IPS DF 4.7 (cell line): Measurements from ENCODE around the gene DGKB.

Experiments
- DNase-seq: peaks from one replicate; pipeline ENCODE4 v3.0.0-alpha.2; 2013; ENCODE audit warnings: low spot score; ENCODE audit errors: extremely low read depth

DGKB gene

DNA sequence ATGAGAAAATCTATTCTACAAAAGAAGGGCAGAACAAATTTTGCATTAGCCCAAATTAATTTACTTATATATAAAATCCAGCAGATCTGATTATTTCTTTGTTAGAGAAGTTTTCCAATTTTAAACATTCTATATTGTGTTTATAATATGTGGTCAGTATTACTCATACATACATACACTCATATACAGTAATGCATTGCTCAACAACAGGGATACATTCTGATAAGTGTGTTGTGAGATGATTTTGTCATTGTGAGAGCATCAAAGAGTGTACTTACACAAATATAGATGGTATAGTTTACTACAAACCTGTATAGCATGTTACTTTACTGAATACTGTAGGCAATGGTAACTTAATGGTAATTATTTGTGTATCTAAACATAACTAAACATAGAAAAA lies 673.5 kb downstream of the DGKB start:
- DNase-seq: no peak

DNA sequence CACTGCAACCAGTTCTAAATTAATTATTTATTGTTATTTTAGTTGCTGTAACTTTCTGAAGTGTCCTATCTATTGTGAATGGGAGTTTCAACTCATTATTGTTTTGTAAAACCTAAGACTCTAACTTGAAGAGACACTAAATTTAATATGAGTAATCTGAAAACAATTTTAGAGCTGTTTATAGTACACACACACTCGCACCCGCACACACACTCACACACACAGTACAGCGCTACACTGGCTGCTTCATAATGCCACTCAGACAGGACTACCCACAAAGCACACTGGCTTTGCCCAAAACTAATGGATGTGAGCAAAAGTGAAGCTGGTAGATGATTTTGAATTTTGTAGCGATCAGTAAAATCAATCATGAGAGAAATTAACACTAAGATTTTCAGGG lies 674.2 kb downstream of the DGKB start:
- DNase-seq: no peak

DNA sequence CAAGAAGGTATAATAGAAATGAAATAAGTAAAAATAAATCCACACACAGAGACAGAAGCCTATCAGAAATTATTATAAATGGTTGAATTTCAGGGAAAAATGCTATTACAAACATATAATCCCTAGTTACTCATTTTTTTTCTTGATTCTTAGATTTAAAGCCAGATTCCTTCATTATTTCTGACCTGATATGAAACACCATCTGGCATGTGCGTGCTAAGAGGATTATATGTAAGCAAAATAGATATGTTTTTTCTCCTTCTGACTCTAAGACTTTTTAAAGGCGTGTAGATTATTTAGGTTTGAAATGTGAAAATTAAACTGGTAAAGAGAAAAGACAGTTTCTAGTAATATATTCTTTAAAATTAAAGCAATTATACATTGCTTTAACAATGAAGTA lies 676.4 kb downstream of the DGKB start:
- no peak for DNase-seq

DNA sequence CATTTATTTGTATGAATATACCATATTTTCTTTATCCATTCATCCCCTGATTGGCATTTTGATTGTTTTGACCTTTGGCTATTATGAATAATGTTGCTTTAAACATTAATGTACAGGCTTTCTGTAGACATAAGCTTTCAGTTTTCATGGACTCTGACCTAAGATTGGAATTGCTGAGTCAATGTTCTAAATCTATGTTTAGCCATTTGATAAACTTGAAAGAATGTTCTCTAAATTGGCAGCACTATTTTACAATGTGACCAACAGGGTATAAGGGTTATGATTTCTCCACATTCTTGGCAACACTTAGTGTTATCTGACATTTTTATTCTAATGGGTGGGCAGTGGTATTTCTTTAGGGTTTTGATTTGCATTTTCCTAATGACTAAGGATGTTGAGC lies 683.4 kb downstream of the DGKB start:
- no peak for DNase-seq

DNA sequence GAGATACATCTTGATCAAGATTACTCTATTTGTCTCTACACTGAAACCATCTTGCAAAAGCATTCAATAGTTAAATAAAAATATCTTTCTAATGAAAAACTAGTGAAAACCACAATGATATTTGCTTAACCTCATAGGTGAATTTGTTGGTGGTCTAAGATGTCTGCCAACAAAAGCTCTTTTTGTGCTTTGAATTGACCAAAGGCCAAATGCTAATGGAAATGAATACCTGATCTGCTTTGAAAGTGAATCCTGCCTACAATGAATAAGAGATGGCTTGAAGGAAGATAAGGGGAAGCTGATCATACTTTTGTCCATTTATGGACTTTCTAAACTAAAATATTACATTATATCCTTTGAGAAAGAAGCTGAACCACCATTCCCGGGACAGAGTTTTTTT lies 684.2 kb downstream of the DGKB start:
- no peak for DNase-seq

DNA sequence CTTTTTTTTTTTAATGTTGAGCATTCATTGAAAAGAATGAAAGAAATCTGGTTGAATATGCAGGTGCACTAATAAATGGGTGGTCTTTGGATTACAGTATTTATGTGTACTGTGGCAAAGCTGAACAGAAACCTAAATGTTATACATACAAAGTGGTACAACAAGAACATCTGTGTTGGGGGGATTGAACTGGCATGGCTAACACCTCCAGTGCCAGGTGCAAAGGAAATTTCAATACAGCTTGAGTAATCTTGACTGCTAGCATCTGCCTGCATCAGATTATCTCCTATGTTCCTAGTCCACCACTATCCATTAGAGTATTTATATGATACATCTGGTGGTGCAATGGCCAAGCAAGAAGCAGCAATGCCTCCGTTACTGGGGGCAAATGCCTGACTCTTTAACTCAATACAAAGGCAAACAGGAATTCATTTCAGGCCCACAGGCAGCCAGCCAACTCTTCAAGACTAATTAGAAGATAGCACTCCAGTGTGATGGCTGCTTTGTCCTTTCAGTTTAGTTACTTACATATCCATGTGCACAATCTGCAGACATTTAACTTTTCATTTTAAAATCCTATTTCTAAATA lies 692.6 kb downstream of the DGKB start:
- DNase-seq: no peak

DNA sequence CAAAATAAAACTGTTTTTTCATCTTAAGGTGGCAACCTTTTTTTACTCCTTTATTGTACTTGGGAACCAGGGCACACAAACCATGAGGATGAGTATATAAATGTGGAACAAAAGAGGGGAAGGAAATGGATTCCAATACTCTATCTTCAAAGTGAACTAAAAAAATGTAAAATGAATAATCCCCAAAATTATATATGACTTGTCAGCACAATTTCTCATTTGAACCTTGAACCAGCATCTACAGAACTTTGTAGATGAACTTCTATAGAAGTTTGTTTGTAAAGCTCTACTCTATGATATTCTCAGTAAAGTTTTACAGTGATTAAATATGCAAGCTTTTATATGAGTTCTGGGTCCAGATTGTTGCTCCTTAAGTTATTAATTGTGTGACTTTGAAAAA lies 694.8 kb downstream of the DGKB start:
- no peak for DNase-seq

DNA sequence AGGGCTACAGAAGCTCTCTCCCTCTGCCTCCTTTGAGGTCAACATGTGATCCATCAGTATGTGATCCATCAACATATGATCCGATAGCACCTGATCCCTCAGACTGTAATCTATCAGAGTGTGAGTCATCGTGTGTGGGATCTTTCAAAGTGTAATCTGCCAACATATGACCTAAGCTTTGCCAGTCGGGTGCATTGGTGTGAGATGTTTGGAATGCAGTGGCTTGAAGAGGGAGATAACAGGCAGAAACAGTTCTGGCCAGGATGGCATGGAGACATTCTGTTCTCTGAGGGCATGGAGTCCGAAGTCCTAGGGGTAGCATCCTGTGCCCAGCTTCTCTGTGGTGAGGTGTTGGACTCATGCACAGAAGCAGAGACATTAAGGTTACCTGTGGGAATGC lies 695.4 kb downstream of the DGKB start:
- no peak for DNase-seq

DNA sequence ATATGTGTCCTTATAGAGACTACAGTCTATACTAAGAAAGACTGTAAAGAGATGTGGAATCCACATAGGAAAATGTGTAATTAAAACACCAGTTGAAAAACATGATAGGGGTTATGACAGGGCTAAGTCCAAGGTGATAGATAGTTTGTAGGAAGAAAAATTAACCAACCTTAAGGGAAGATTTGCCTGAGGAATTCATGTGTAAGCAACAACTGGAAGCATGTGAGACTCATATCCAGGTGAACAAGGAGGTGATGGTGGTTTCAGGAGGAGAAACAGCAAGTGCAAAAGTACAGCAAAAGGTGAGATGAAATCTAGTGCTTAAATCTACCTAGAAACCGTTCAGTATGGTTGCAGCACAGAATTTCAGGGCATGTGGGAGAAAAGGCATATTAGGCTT lies 696.4 kb downstream of the DGKB start:
- DNase-seq: no peak

DNA sequence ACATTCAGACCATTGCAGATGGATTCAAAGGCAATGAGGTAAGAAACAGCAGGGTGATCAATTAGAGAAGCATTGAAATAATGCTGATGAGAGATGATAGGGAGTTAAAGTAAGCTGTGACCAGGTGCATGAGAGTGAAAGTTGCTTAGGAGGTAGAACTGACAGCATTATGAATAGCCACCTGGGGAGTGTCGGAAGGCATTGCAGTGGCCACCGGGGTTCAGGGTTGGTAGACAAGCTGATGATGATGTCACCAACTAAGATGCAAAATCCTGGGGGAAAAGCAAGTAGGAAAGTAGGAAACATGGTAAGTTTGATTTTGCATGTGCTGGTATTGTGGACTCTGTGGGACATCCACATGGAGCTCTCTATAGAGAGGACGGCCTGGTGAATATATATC lies 701.2 kb downstream of the DGKB start:
- no peak for DNase-seq

DNA sequence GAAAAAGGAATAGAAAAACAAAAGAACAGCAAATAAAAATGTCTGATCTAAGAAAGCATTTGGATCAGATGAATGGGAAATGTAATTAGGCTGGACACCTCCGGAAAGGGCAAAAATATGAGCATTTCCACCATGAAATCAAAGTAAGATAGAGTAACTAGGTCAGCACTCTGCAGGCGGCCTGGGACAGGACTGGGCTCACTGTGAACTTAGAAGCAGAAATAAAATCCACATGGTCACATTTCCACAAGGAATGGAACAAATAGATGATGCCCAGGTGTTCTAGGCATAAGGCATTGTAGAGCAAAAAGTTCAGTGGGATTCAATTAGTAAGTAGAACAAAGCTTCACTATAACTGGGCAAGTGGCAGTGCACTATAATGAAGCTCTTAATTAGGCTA lies 703.2 kb downstream of the DGKB start:
- DNase-seq: no peak

DNA sequence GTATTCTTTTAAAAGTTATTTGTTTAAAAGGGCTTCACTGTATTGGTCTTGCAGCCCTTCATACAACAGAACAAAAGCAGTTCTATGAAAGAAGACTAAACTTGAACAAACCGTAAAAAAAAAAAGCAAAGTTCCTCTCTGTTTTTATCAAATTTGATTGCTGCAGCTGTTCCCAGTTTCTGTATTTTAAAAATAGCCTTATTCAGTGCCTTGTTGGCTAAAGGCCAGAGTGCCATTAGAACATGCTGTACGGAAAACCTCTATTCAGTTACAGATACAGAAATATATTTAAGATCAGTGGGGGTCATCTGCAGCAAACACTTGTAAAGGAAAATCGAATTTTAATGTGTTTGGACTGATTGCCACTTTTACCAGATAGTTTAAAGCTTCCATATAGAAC lies 705.3 kb downstream of the DGKB start:
- DNase-seq: no peak

DNA sequence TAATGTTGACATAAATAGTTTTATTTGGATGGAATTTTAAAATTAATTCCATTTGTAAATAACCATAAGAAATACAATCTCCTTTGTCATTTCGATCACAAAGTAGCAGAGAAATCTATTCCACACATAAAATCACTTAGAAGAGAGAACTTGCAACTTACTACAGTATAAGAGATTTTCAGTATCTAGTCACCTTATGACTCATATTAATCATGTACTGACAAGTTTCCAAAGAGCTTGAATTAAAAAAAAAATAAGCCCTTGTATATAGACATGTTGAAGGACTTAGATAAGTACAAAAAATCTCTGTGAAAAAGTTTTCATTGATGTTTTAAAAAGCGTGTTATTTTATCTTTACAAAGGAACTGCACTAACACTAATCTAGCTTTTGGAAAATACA lies 706.0 kb downstream of the DGKB start:
- DNase-seq: no peak

DNA sequence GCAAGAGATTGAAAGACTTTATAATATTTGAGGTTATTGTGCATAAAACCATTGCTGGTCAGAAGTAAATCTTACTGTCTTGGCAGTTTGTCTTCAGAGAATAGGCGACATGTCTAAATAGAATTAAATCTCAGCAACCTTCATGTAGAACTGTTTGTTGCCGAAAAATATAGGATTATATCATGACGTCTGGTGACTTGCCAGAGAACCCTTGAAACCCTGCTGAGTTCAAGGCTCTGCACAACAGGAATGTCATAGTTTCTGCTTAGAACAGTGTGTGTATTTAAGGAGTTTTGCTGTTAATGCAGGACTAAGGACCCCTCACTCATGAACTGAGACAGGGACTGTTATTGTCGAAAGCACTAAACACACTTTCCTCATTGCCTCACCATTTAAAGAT lies 706.7 kb downstream of the DGKB start:
- DNase-seq: no peak

DNA sequence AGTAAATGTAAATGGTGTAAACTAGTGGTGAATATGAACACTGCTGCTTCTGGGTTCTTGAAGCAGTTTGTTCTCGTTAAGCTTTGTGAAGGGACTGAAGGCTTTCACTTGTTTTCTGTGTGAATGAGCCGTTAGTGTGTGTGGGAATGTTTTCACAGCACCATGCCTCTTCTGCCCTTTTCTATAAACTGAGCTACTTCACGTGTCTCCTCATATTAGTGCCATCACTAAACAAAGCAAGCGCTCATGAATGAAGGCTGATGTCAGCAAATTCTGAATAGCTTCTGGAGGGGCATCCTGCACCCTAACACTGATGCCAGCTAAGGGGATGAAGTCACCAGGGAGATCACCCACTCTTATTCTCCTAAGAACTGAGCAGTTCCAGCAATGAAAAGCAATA lies 707.5 kb downstream of the DGKB start:
- DNase-seq: no peak

DNA sequence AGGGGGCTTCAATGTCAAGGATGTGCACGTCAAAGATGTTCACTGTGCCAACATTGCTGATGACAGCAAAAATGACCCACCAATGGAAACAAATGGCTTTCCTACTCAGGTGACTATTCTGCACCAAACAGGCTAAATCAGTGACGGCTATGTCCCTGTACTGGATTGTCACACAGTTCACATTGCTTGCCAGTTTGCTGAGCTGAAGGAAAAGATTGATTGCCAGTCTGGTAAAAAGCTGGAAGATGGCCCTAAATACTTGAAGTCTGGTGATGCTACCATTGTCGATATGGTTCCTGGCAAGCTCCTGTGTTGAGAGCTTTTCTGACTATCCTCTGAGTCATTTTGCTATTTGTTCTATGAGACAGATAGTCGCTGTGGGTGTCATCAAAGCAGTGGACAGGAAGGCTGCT lies 710.9 kb downstream of the DGKB start:
- DNase-seq: no peak

DNA sequence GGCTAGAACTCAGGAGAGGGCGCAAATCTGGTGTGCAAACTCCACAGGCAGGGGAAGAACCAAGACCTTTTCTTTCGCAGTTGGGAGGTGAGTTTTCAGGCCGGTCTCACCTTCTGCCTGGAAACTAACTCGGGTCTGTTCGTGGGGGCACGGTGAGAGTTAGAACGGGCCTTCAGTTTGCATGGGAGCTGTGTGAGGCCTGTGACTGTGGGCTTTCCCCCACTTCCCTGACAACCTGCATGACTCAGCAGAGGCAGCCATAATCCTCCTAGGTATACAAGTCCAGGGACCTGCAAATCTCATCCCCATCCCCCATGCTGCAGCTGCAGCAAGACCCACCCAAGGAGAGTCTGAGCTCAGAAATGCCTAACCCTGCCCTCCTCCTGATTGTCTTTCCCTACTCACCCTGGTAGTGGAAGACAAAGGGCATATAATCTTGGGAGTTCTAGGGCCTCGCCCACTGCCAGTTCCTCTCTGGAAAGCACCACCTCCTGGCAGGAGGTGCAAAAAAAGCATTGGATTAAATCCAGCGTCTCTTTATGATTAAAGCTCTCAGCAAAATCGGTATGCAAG lies 718.2 kb downstream of the DGKB start:
- DNase-seq: no peak

DNA sequence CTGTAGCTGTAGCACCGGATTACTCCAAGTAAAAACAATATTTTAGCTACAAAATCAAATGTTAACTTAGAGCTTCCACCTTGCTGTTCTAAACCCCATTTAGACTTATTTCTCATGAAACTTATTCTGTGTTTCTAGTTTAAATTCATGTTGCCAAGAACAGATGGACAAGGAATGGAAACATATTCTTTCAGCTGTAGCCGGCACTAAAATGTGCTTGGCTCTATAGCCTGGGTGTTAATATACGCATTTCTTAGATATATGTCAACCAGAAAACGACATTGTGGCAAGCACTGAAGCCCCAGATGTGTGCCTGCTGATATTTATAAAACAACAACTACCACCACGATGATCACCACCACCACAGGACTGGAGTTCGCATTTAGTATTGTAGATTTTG lies 722.8 kb downstream of the DGKB start:
- DNase-seq: no peak

DNA sequence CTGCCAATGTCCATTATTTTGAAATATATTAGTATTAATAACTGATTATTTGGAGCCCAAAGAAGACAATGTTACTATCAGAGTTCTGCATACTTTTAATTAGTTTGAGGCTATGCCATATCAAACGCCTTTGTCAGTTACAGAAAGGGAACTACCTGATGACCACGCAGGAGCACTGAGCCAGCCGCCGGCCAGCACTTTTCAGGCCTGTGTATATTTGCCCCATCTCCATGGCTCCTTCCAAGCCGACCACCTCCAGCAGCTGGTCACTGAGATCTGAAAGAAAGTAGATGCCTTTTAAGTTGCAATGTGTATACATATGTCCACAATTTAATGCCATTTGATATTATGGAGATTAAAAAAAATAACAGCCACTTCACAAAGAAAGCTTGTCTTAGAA lies 724.7 kb downstream of the DGKB start:
- DNase-seq: no peak

DNA sequence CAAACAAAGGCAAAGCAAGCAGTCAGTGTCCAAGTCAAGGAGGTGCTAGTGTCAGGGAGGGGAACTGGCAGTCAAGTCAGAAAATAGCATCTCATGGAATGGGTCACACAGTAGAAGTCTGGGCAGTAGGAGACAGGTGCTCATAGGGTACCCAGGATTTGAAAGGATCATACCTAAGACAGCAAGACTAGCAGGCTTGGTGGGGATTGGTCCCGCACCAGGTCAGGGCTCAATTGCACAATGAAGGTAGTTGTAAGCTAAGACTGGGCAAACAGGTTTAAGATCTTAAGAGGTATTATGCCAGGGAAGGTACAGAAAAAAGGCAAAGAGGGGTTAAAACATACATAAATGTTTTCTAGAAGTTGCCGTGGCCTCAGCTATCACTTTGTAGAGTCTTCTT lies 731.7 kb downstream of the DGKB start:
- no peak for DNase-seq

DNA sequence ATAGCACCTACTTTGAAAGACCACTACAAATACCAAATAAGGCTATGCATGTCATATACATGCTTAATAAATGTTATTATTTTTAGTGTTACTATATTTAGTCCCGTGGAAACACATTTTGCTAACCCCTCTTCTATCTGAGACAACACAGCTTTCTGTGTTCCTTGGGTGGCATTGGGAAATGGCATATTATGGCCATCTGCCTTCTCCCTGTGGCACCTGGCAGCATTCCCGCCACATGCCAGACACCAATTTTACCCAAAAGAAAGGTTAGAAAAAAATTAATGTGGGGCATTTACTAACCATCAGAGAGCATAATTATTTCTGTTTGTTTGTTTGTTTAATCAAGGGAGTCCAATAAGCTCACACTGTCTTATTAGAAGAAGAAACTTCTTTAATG lies 744.4 kb downstream of the DGKB start:
- DNase-seq: no peak

DNA sequence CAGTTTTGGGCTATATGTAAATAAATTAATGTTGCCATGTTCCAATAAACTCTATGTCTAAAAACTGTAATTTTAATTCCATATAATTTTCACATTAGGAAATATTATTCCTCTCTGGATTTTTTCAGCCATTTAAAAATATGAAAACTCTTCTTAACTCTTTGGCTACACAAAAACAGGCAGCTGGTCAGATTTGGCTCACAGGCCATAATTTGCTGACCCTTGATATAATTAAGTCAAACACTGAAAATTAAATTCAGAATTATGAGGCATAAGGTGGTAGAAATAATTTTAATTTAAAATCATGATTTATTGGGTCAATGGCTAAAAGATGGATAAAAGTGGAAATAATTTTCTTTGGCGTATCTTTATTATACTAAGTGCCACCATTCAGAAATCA lies 746.1 kb downstream of the DGKB start:
- no peak for DNase-seq

DNA sequence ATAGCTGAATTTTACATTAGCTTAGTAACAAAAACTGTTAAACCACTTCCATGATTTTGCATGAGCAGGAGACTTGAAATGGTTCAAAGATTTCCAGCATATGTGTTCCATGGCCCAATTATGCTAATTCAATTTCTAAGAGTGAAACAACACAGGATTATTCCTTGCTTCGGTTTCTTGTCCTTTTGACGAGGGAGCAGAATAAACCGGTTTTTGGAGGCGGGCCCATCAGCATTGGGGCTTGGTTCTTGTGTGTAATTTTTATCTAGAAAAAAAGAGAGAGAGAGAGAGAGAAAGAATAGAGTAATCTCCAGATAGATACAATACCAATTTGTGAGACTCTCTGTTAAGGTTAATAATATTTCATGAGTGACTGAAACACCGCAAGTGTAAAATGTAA lies 753.6 kb downstream of the DGKB start:
- DNase-seq: no peak

DNA sequence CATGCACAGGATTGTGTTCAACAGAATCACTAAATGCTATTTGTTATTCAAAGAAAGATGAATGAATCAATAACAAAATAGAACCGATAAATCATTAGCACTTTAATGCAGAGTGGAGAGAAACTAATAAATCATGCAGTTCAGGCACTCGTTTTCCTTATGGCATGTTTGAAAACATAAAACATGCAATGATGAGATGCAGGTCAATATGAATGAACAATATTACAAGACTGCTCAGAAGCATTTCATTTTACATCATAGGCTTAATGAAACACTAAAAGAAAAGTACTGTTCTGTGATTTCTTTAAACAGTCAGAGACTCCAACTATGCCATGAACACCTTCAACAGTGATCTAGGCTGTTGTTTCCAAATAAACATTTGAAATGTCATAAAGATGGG lies 755.0 kb downstream of the DGKB start:
- no peak for DNase-seq
